ENCODE measurements around the gene FOXK1.

Gene FOXK1

GRCh38 chr7:4744391-4745264 is 62.5 kb downstream of the FOXK1 start:
- no peak for DNase-seq

GRCh38 chr7:4745265-4745919 is 63.3 kb downstream of the FOXK1 start:
- DNase-seq, result peak; percentile 85

- DNase-seq, result no peak
Measured at GRCh38 chr7:4745971-4746919, 64.2 kb downstream of the FOXK1 start.

GRCh38 chr7:4747013-4747412 is 64.9 kb downstream of the FOXK1 start:
- no peak for DNase-seq

GRCh38 chr7:4747746-4748145 is 65.7 kb downstream of the FOXK1 start:
- no peak for DNase-seq

- DNase-seq, result no peak
Measured at GRCh38 chr7:4748231-4748681, 66.2 kb downstream of the FOXK1 start.

GRCh38 chr7:4749363-4749762 is 67.3 kb downstream of the FOXK1 start:
- no peak for DNase-seq

GRCh38 chr7:4749798-4750197 is 67.7 kb downstream of the FOXK1 start:
- no peak for DNase-seq

- DNase-seq, result no peak
Measured at GRCh38 chr7:4751398-4751947, 69.4 kb downstream of the FOXK1 start.

GRCh38 chr7:4753598-4754432 is 71.7 kb downstream of the FOXK1 start:
- DNase-seq, result peak; percentile 67

GRCh38 chr7:4754433-4755010 is 72.4 kb downstream of the FOXK1 start:
- no peak for DNase-seq

- no peak for DNase-seq
Measured at GRCh38 chr7:4755045-4755444, 73.0 kb downstream of the FOXK1 start.

GRCh38 chr7:4758111-4758510 is 76.0 kb downstream of the FOXK1 start:
- DNase-seq, result no peak

- no peak for DNase-seq
Measured at GRCh38 chr7:4758791-4759190, 76.7 kb downstream of the FOXK1 start.

GRCh38 chr7:4759211-4759610 is 77.1 kb downstream of the FOXK1 start:
- DNase-seq, result no peak

- DNase-seq, result no peak
Measured at GRCh38 chr7:4760952-4761351, 78.9 kb downstream of the FOXK1 start.

- no peak for DNase-seq
Measured at GRCh38 chr7:4762121-4763055, 80.3 kb downstream of the FOXK1 start.

- DNase-seq, result no peak
Measured at GRCh38 chr7:4763091-4763793, 81.1 kb downstream of the FOXK1 start.

GRCh38 chr7:4763794-4764185 is 81.7 kb downstream of the FOXK1 start:
- DNase-seq, result no peak

Measured in right kidney (tissue), 1 donor.